Amniotic stem cell (primary cell): ENCODE results near the gene TRIM66.

ENCODE experiments used
- DNase-seq: peaks from one replicate; lab custom pipeline; 2025; lab: John Stamatoyannopoulos, UW

The TRIM66 gene

GRCh38 chr11:8682303-8683114, at the start of gene TRIM66, which contains the start of gene RPL27A:
TRIM66 (minus strand) TSS chr11:8682665; CDS start chr11:8672274, 10,391 bp downstream.
RPL27A (plus strand) TSS chr11:8682792; CDS start chr11:8682814, 22 bp downstream.
- peak; percentile 94 for DNase-seq

GRCh38 chr11:8731647-8732323, 49.3 kb upstream of the TRIM66 start:
- DNase-seq: no peak

GRCh38 chr11:8730697-8731020, 48.2 kb upstream of the TRIM66 start:
- DNase-seq: no peak

GRCh38 chr11:8729837-8730696, 47.6 kb upstream of the TRIM66 start:
- DNase-seq: no peak

GRCh38 chr11:8729067-8729466, 46.6 kb upstream of the TRIM66 start:
- no peak for DNase-seq

- DNase-seq: no peak
Measured at GRCh38 chr11:8728563-8728962, 46.1 kb upstream of the TRIM66 start.

GRCh38 chr11:8726395-8726794, 43.9 kb upstream of the TRIM66 start:
- no peak for DNase-seq

GRCh38 chr11:8724682-8725081, 42.2 kb upstream of the TRIM66 start:
- no peak for DNase-seq

- no peak for DNase-seq
Measured at GRCh38 chr11:8723711-8724110, 41.2 kb upstream of the TRIM66 start.

GRCh38 chr11:8722809-8723208, 40.3 kb upstream of the TRIM66 start:
- no peak for DNase-seq

GRCh38 chr11:8721609-8722500, 39.4 kb upstream of the TRIM66 start:
- DNase-seq: no peak

GRCh38 chr11:8720868-8721608, 38.6 kb upstream of the TRIM66 start:
- DNase-seq: no peak

GRCh38 chr11:8720352-8720751, 37.9 kb upstream of the TRIM66 start:
- DNase-seq: no peak

- no peak for DNase-seq
Measured at GRCh38 chr11:8719721-8720120, 37.3 kb upstream of the TRIM66 start.

GRCh38 chr11:8719211-8719649, 36.8 kb upstream of the TRIM66 start:
- DNase-seq: peak; percentile 90

- DNase-seq: peak; percentile 16
Measured at GRCh38 chr11:8717876-8718753, 35.6 kb upstream of the TRIM66 start.

GRCh38 chr11:8717544-8717875, 35.0 kb upstream of the TRIM66 start:
- DNase-seq: no peak

GRCh38 chr11:8715501-8715900, 33.0 kb upstream of the TRIM66 start:
- no peak for DNase-seq

GRCh38 chr11:8714622-8715225, 32.3 kb upstream of the TRIM66 start:
- DNase-seq: no peak
